VCaP (cell line): Measurements from ENCODE around the gene BRCA1.

Experiments used
- H3K27ac ChIP-seq: fragments of 450-650 bp; 2 replicates; pipeline ENCODE4 v1.5.1; 2017
- CTCF ChIP-seq: fragments of 450-650 bp; conservative IDR thresholded peaks from 2 replicates; pipeline ENCODE4 v1.5.1; 2017; ENCODE audit warnings: mild to moderate bottlenecking, moderate library complexity

BRCA1 gene

GRCh38 chr17:43028221-43028861, 96.8 kb downstream of the BRCA1 start:
- no peak for TF ChIP-seq CTCF
- H3K27ac ChIP-seq: no peak overlapping the region

DNA sequence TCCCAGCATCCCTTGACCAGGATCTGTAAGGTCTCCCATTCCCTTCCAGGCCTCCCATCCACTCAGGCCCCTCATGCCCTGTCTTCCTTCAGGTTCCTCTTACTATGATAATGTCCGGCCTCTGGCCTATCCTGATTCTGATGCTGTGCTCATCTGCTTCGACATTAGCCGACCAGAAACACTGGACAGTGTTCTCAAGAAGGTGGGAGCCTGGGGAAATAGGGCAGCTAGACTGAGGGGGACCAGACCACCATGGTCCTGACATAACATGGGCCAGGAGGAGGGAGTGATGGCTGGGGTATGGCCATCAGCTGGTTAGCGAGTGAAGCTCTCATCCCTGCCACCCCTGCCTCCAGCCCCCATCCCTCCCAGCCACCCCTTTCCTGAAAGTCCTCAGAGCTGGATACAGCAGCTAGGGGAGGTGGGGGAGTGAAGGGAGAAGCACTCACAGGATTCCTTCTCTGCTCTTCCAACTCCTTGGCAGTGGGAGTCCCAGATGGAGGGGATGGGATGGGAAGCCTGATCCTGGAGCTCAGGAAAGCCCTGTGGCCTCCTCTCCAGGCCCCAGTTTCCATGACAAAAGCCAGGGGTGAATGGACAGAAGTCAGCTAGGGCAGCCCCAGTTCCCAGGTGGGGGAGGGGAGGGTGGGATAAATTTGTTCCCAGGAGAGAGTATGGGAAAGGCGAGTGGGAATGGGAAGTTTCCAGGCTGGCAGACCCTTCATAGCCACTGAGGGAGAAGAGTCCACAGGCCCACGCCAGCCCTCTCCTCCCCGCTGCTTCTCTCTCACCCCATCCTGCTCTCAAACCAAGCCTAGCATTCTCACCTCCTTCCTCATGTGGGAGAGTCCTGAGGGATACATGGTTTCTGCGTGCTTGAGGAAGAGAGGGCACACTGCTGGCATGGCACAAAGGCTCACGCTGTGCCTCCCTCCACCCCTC, 97.8 kb downstream of the BRCA1 start:
- no peak overlapping the region for H3K27ac ChIP-seq
- TF ChIP-seq CTCF: no peak

GRCh38 chr17:43026595-43026994, 98.6 kb downstream of the BRCA1 start:
- no peak for TF ChIP-seq CTCF
- H3K27ac ChIP-seq: no peak overlapping the region

DNA sequence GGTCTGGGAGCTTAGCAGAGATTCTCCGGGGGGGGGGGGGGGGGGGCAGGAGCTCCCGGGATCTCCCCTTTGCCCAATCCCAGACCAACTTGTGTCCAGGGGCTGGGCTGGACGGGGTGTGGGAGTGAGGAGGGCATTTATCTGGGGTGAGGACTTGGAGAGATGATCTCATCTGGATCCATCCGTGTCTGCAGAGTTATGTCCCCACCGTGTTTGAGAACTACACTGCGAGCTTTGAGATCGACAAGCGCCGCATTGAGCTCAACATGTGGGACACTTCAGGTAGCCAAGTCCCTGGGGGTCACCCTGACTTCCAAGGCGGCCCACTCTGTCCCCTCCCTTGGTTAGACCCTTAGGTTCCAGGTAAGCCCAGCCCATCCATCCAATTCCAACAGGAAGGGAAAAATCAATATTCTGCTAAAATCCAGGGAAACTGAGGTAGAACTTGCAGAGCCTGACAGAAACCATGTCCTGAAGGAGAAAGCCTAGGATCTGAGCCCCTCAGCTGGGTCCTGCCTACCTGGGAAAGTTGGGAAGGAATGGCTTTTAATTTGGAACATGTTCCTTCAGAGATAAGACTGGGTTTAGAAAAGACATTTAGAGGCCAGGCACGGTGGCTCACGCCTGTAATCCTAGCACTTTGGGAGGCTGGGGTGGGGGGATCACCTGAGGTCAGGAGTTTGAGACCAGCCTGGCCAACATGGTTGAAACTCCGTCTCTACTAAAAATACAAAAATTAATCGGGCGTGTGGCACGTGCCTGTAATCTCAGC, 99.2 kb downstream of the BRCA1 start:
- H3K27ac ChIP-seq: no peak overlapping the region
- no peak for TF ChIP-seq CTCF

DNA sequence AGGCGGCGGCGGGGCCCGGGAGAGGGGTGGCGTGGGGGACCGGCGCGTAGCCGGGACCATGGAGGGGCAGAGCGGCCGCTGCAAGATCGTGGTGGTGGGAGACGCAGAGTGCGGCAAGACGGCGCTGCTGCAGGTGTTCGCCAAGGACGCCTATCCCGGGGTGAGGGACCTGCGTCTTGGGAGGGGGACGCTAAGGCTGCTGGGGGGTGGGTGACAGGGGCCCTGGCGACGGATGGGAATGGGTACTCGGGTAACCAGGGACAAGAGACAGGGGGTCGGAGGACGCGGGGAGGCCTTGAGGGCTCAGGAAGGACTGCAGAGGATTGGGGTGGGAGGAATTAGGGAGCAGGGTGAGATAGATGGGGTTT, 99.9 kb downstream of the BRCA1 start:
- no peak overlapping the region for H3K27ac ChIP-seq
- no peak for TF ChIP-seq CTCF

DNA sequence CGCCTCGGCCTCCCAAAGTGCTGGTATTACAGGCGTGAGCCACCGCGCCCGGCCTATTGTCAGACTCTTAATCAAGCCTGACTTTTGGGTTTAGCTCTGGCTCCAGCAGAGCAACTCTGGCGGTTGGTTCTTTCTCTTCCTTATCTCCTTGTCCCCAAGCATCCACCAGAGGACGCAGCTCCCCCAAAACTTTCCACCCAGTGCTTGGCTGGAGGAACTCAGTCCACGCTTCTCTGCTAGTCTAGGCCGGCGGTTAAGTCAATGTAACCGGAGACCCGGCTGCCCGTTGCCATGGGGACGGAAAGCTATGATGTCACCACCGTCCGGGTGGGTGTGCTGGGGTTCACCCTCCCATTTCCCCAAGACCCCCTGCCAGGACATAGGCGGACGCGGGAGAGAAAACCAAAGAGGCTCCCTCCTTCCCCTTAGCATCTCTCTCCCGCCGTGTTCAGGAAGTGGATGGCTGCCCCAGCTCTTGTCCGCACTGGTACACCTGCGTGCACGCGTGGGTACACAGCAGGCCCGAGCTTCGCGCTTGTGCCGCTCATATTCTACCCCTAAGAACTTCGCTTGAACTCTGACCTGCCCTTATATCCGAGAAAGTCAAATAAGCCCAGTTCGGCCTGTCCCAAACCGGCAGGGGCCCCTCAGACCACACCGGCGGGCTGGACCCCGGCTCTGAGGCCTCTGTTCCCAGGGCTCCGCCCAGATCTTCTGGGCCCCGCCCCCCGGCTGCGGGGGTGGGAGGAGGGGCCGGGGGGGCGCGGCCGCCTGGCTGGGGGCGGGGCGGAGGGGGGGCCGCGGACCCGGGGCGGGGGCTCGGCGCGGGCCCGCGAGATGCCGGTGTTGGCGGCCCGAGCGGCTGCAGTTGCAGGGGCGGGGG, 100.5 kb downstream of the BRCA1 start, which contains the start of gene RND2:
RND2 (plus strand) TSS at position 825 of the 883 bp plus-strand sequence. CDS start 117 bp downstream, outside the sequence.
- peak; percentile 32; the same call in 1 of the 2 replicates for TF ChIP-seq CTCF
- no peak within 1 kb of the TSS for H3K27ac ChIP-seq
